Ishikawa (cell line): ENCODE data around the gene MRGPRF.
A peak's percentile ranks its signal among the peaks of the same experiment; 100 is the strongest.

Experiments used
- CEBPB ChIP-seq: IDR thresholded peaks from 2 replicates; pipeline ENCODE4 v1.6.1; 2012
- CREB1 ChIP-seq: IDR thresholded peaks from 2 replicates; pipeline ENCODE4 v1.6.1; 2012; ENCODE audit warnings: low read depth
- EGR1 ChIP-seq: IDR thresholded peaks from 2 replicates; pipeline ENCODE4 v1.6.1; 2012
- EP300 ChIP-seq: IDR thresholded peaks from 2 replicates; pipeline ENCODE4 v1.6.1; 2012; ENCODE audit warnings: borderline replicate concordance
- FOXM1 ChIP-seq: IDR thresholded peaks from 2 replicates; pipeline ENCODE4 v1.6.1; 2012; ENCODE audit warnings: low read depth, borderline replicate concordance
- NFIC ChIP-seq: IDR thresholded peaks from 2 replicates; pipeline ENCODE4 v1.6.1; 2012
- RAD21 ChIP-seq: IDR thresholded peaks from 2 replicates; pipeline ENCODE4 v1.6.1; 2012; ENCODE audit warnings: low read depth
- TAF1 ChIP-seq: IDR thresholded peaks from 2 replicates; pipeline ENCODE4 v1.6.1; 2012; ENCODE audit warnings: low read depth, mild to moderate bottlenecking
- TCF12 ChIP-seq: IDR thresholded peaks from 2 replicates; pipeline ENCODE4 v1.6.1; 2012; ENCODE audit warnings: low read depth
- TEAD4 ChIP-seq: IDR thresholded peaks from 2 replicates; pipeline ENCODE4 v1.6.1; 2012
- YY1 ChIP-seq: IDR thresholded peaks from 2 replicates; pipeline ENCODE4 v1.6.1; 2012; ENCODE audit warnings: low read depth
- ZBTB7A ChIP-seq: IDR thresholded peaks from 2 replicates; pipeline ENCODE4 v1.6.1; 2012; ENCODE audit warnings: low read depth
- TF ChIP-seq, protein P1 (sequence below): IDR thresholded peaks from 2 replicates; pipeline ENCODE4 v1.6.1; 2012
- TF ChIP-seq, protein P2 (sequence below): IDR thresholded peaks from 2 replicates; pipeline ENCODE4 v1.6.1; 2012
- TF ChIP-seq, protein P3 (sequence below): IDR thresholded peaks from 2 replicates; pipeline ENCODE4 v1.6.1; 2012; ENCODE audit warnings: low read depth, mild to moderate bottlenecking

MRGPRF gene

GRCh38 chr11:68963779-68964178, 49.3 kb downstream of the MRGPRF start:
- TF ChIP-seq, protein P1, sequence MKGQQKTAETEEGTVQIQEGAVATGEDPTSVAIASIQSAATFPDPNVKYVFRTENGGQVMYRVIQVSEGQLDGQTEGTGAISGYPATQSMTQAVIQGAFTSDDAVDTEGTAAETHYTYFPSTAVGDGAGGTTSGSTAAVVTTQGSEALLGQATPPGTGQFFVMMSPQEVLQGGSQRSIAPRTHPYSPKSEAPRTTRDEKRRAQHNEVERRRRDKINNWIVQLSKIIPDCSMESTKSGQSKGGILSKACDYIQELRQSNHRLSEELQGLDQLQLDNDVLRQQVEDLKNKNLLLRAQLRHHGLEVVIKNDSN = no peak
- TF ChIP-seq TCF12 (no peak), YY1 (no peak), NFIC (no peak), CEBPB (no peak), EGR1 (no peak), RAD21 (no peak), FOXM1 (no peak), ZBTB7A (no peak), TEAD4 (no peak), CREB1 (no peak), EP300 (no peak), TAF1 (no peak)
- TF ChIP-seq, protein P2, sequence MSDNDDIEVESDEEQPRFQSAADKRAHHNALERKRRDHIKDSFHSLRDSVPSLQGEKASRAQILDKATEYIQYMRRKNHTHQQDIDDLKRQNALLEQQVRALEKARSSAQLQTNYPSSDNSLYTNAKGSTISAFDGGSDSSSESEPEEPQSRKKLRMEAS = no peak
- TF ChIP-seq, protein P3, sequence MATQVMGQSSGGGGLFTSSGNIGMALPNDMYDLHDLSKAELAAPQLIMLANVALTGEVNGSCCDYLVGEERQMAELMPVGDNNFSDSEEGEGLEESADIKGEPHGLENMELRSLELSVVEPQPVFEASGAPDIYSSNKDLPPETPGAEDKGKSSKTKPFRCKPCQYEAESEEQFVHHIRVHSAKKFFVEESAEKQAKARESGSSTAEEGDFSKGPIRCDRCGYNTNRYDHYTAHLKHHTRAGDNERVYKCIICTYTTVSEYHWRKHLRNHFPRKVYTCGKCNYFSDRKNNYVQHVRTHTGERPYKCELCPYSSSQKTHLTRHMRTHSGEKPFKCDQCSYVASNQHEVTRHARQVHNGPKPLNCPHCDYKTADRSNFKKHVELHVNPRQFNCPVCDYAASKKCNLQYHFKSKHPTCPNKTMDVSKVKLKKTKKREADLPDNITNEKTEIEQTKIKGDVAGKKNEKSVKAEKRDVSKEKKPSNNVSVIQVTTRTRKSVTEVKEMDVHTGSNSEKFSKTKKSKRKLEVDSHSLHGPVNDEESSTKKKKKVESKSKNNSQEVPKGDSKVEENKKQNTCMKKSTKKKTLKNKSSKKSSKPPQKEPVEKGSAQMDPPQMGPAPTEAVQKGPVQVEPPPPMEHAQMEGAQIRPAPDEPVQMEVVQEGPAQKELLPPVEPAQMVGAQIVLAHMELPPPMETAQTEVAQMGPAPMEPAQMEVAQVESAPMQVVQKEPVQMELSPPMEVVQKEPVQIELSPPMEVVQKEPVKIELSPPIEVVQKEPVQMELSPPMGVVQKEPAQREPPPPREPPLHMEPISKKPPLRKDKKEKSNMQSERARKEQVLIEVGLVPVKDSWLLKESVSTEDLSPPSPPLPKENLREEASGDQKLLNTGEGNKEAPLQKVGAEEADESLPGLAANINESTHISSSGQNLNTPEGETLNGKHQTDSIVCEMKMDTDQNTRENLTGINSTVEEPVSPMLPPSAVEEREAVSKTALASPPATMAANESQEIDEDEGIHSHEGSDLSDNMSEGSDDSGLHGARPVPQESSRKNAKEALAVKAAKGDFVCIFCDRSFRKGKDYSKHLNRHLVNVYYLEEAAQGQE = no peak

- TF ChIP-seq, protein P3 = no peak
- TF ChIP-seq RAD21 = peak; percentile 21; the same call in 1 of the 2 replicates
These were observed 50.4 kb downstream of the MRGPRF start for GRCh38 chr11:68962527-68963250.

GRCh38 chr11:68961245-68961644, 51.8 kb downstream of the MRGPRF start:
- TF ChIP-seq TAF1 (no peak), NFIC (no peak), EP300 (no peak), EGR1 (no peak), TEAD4 (no peak), TCF12 (no peak), RAD21 (no peak), ZBTB7A (no peak), CEBPB (no peak), FOXM1 (no peak), YY1 (no peak)
- TF ChIP-seq, protein P3 = no peak
- TF ChIP-seq, protein P2 = no peak

DNA sequence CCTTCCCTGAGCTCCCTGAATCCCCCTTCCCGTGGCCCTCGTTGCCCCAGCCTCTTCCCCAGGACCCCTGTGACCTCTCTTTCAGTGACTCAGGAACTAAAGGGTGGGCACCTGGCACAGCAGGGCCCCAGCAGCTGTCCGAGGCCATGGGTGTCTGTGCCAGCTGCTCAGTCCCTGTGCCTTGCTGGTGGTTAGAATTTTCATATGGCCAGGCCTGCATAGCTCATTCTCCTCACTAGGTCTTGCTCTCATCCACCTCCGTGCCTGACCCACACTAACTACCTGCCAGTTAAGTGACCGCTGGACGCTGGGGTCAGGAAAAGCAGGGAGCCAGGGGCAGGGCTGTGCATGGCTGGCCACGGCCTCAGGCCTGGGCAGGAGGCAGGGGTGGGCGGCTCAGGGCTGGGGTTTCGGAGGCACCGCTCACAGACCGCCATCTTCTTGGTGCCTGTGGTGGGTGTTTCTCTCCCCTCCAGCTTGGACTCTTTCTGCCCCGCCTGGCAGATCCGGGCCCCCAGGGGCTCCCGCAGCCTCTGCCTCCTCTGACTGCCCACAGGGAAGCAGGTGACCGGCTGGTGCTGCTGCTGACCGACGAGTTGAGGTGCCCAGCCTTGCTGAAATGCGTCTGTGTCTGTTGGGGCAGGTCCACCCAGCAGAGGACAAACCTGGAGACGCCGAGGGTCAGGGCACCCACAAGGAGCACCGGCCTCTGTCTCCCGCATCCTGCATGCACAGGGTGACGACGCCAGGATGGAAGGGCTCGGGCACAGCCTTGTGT, 52.6 kb downstream of the MRGPRF start:
- TF ChIP-seq, protein P3 = no peak
- TF ChIP-seq TCF12 (no peak), EGR1 (no peak), TEAD4 (no peak), EP300 (no peak), TAF1 (no peak), NFIC (no peak), ZBTB7A (no peak), YY1 (no peak), FOXM1 (no peak), RAD21 (no peak)
- TF ChIP-seq, protein P1 = no peak
- TF ChIP-seq, protein P2 = no peak
